Hepatocyte (in vitro differentiated cells): ENCODE results near the gene RAF1. TPM values are rescaled to one million over a fixed set of nuclear protein-coding genes. Genes with fewer than 3 reads are reported as not detected.
"Not testable (repeated sequence)": the region's sequence is repeated elsewhere in the genome, so short reads cannot be mapped to it uniquely, and the experiment has no call there.

Experiments used
- DNase-seq: peaks from one replicate; pipeline ENCODE4 v3.0.0-alpha.2; 2016; ENCODE audit warnings: low spot score
- H2AFZ ChIP-seq: fragments of 200-600 bp; sonication (generic); 2 replicates; pipeline ENCODE4 v1.6.0; 2016; ENCODE audit warnings: antibody characterized with exemption, mild to moderate bottlenecking
- H3K27ac ChIP-seq: fragments of 200-600 bp; sonication (generic); 2 replicates; pipeline ENCODE4 v1.5.1; 2016; ENCODE audit warnings: mild to moderate bottlenecking
- H3K27me3 ChIP-seq: fragments of 200-600 bp; sonication (generic); 2 replicates; pipeline ENCODE4 v1.6.1; 2016
- H3K36me3 ChIP-seq: fragments of 200-600 bp; sonication (generic); replicated peaks from 2 replicates; pipeline ENCODE4 v1.5.1; 2016; ENCODE audit warnings: low read depth; ENCODE audit not compliant: insufficient read depth
- H3K4me1 ChIP-seq: fragments of 200-600 bp; sonication (generic); 2 replicates; pipeline ENCODE4 v1.5.1; 2016; ENCODE audit warnings: mild to moderate bottlenecking, moderate library complexity; ENCODE audit not compliant: insufficient read depth
- H3K4me2 ChIP-seq: fragments of 200-600 bp; sonication (generic); 2 replicates; pipeline ENCODE4 v1.6.0; 2016
- H3K4me3 ChIP-seq: fragments of 200-600 bp; sonication (generic); 2 replicates; pipeline ENCODE4 v1.5.1; 2016; ENCODE audit warnings: mild to moderate bottlenecking
- H3K79me2 ChIP-seq: fragments of 200-600 bp; sonication (generic); 2 replicates; pipeline ENCODE4 v1.6.0; 2017; ENCODE audit warnings: mild to moderate bottlenecking
- H3K9me2 ChIP-seq: fragments of 200-600 bp; sonication (generic); replicated peaks from 2 replicates; pipeline ENCODE4 v1.6.0; 2017; ENCODE audit warnings: mild to moderate bottlenecking; ENCODE audit not compliant: insufficient read depth
- H3K9me3 ChIP-seq: fragments of 200-600 bp; sonication (generic); 2 replicates; pipeline ENCODE4 v1.5.1; 2016; ENCODE audit warnings: low read depth, mild to moderate bottlenecking
- H4K20me1 ChIP-seq: fragments of 200-600 bp; sonication (generic); 2 replicates; pipeline ENCODE4 v1.6.0; 2016; ENCODE audit warnings: mild to moderate bottlenecking; ENCODE audit not compliant: insufficient read depth, poor library complexity, severe bottlenecking
- CTCF ChIP-seq: fragments of 200-600 bp; sonication (generic); IDR thresholded peaks from 2 replicates; pipeline ENCODE4 v1.5.1; 2016; ENCODE audit warnings: antibody characterized with exemption, mild to moderate bottlenecking; ENCODE audit not compliant: poor library complexity
- EZH2 ChIP-seq: fragments of 200-600 bp; sonication (generic); IDR thresholded peaks from 2 replicates; pipeline ENCODE4 v1.6.1; 2016; ENCODE audit warnings: antibody characterized with exemption, mild to moderate bottlenecking, borderline replicate concordance
- EZH2phosphoT487 ChIP-seq: fragments of 200-600 bp; sonication (generic); IDR thresholded peaks from one replicate; pipeline ENCODE4 v1.6.1; 2018; ENCODE audit warnings: antibody characterized with exemption, mild to moderate bottlenecking, low read depth, moderate library complexity; ENCODE audit not compliant: unreplicated experiment, severe bottlenecking
- WGBS: methylation state at CpG from one replicate; pipeline ENCODE4 v1.1.6; 2016; ENCODE audit warnings: low lambda C conversion rate; ENCODE audit errors: missing lambda C conversion rate; 5-methylcytosine and 5-hydroxymethylcytosine counted together
- polyA plus RNA-seq: library from polyadenylated mRNA; unstranded; fragments of >200 nt; fragmentation: Nextera tagmentation; extraction: Ambion mirVana; gene quantifications from 2 replicates; pipeline ENCODE4 v1.2.1, GENCODE V29; 2016
- total RNA-seq: library from RNA; depleted of rRNA; stranded (reverse); fragments of >200 nt; gene quantifications from 2 replicates; pipeline ENCODE4 v1.2.3, GENCODE V29; 2014

Gene RAF1
- total and polyA plus RNA-seq, 2 experiments from 2014 or later = 79.8 to 118 TPM

- H4K20me1 ChIP-seq = peaks cover 84% of the 10 kb centered on the region
- no peaks in the 10 kb centered on the region for H3K27me3 ChIP-seq
- no peak overlapping the region for H3K4me2 ChIP-seq
- H3K9me3 ChIP-seq = no peaks in the 10 kb centered on the region
- DNase-seq = no peak
- no peak overlapping the region for H2AFZ ChIP-seq
- 41% methylated on average over 1 of the region's 1 CpG for WGBS
- TF ChIP-seq CTCF (no peak), EZH2phosphoT487 (no peak), EZH2 (no peak)
- peaks cover 96% of the 10 kb centered on the region for H3K79me2 ChIP-seq
- H3K36me3 ChIP-seq = no peaks in the 10 kb centered on the region
- H3K4me1 ChIP-seq = no peaks in the 10 kb centered on the region
- H3K27ac ChIP-seq = no peak overlapping the region
- H3K4me3 ChIP-seq = no peak overlapping the region
- no peaks in the 10 kb centered on the region for H3K9me2 ChIP-seq
These were observed 20.2 kb downstream of the RAF1 start for GRCh38 chr3:12643724-12644123.

- DNase-seq = no peak
- Histone ChIP-seq H4K20me1 (peaks cover 84% of the 10 kb centered on the region), H3K4me1 (no peaks in the 10 kb centered on the region), H3K4me3 (no peak overlapping the region), H3K9me2 (no peaks in the 10 kb centered on the region), H3K9me3 (no peaks in the 10 kb centered on the region), H3K36me3 (no peaks in the 10 kb centered on the region), H2AFZ (no peak overlapping the region), H3K27me3 (no peaks in the 10 kb centered on the region), H3K27ac (no peak overlapping the region), H3K4me2 (no peak overlapping the region), H3K79me2 (peaks cover 96% of the 10 kb centered on the region)
- no peak for TF ChIP-seq EZH2
- no peak for TF ChIP-seq EZH2phosphoT487
- TF ChIP-seq CTCF = no peak
These were observed 20.9 kb downstream of the RAF1 start for GRCh38 chr3:12643010-12643380.

- not testable (repeated sequence) for DNase-seq, H2AFZ ChIP-seq, H3K9me3 ChIP-seq, H3K36me3 ChIP-seq, H3K27ac ChIP-seq, H3K27me3 ChIP-seq, H3K4me1 ChIP-seq, H3K4me3 ChIP-seq, H3K9me2 ChIP-seq, H3K4me2 ChIP-seq
- Histone ChIP-seq H3K79me2 (peaks cover 97% of the 10 kb centered on the region), H4K20me1 (peaks cover 88% of the 10 kb centered on the region)
- 96% methylated on average over 5 of the region's 5 CpGs for WGBS
These were observed 23.1 kb downstream of the RAF1 start for GRCh38 chr3:12640853-12641252.

- no peak overlapping the region for H2AFZ ChIP-seq
- TF ChIP-seq EZH2 (no peak), EZH2phosphoT487 (no peak), CTCF (no peak)
- no peaks in the 10 kb centered on the region for H3K36me3 ChIP-seq
- H3K4me3 ChIP-seq = no peak overlapping the region
- H3K9me3 ChIP-seq = no peaks in the 10 kb centered on the region
- H3K9me2 ChIP-seq = no peaks in the 10 kb centered on the region
- no peak for DNase-seq
- no peak overlapping the region for H3K4me2 ChIP-seq
- H3K27ac ChIP-seq = peak overlapping the region; percentile 4
- H3K4me1 ChIP-seq = no peaks in the 10 kb centered on the region
- peaks cover 96% of the 10 kb centered on the region for H3K79me2 ChIP-seq
- WGBS = 24% methylated on average over 1 of the region's 1 CpG
- no peaks in the 10 kb centered on the region for H3K27me3 ChIP-seq
- peaks cover 84% of the 10 kb centered on the region for H4K20me1 ChIP-seq
These were observed 25.8 kb downstream of the RAF1 start for GRCh38 chr3:12638105-12638504.
